ENCODE measurements around the gene APBB1IP. TPM values are rescaled to one million over a fixed set of nuclear protein-coding genes. Genes with fewer than 3 reads are reported as not detected.

APBB1IP gene
- total RNA-seq (2021) = not detected in 2 replicates
- long read RNA-seq = 0 reads

DNA sequence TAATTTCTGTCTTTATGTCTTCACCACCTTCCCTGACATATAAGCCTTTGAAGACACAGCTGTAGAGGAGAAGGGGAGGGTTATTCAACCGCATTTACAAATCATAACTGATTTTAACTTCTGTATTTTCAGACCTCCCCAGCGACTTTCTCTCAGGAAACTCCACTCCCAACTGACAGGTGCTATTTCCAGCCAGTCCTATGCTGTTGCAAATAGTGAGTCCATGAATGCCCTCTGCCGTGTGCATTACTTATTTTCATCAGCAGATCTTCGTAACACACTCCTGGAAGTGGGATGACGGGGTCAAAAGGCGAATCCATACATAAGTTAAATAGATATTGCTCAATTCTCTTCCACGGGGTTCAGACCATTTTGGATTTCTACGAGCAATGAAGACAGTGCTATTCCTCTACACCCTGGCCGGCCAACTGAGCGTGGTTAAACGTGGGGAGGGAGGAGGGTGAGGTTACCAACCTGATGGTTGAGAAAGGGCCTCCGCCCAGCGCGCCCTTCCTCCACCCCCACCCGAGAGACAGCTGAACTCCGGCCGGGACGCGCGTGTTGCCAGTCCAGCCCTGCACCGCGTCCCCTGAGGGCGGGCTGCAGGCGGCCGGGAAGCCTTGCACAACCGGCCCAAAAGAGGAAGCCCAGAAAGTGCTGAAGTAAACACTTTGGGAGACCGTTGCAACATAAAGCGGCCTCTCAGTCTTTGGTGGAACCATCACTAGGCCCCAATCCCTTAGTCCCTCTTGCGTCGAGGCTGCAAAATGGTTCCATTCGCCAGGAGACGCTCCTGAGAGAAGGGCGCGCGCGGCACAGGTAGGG is at the start of gene APBB1IP:
Gene APBB1IP, plus strand, starts transcription at position 705 of the 825 bp plus-strand sequence. CDS start 53,986 bp downstream, outside the sequence.
- TF ChIP-seq CTCF (conservative IDR thresholded peaks at IDR 0.05) = no peak
- Histone ChIP-seq H3K27me3 (ENCODE audit: insufficient read depth, low read length) (peaks cover 2% of the 10 kb centered on the region; the same call in 1 of the 2 replicates), H4K91ac (ENCODE audit: insufficient read length, low read depth, low read length) (no peak within 1 kb of the TSS), H2AFZ (ENCODE audit: low read length) (no peak within 1 kb of the TSS), H3K4me2 (ENCODE audit: insufficient read depth, insufficient read length, low read length) (peak within 1 kb of the TSS; percentile 54), H3K4ac (ENCODE audit: low read depth, low read length) (no peak within 1 kb of the TSS), H3K9me3 (ENCODE audit: control insufficient read depth, low read depth, low read length) (no peaks in the 10 kb centered on the region), H3K23ac (ENCODE audit: insufficient read length, low read depth, low read length) (no peak within 1 kb of the TSS), H2BK120ac (ENCODE audit: low read depth, low read length, poor library complexity, severe bottlenecking) (no peak within 1 kb of the TSS), H3K9ac (ENCODE audit: extremely low read depth, insufficient read length, low read length) (no peak within 1 kb of the TSS), H3K14ac (ENCODE audit: insufficient read depth, low read length) (peak within 1 kb of the TSS; percentile 24; the same call in 1 of the 2 replicates), H3K18ac (ENCODE audit: insufficient read length, low read depth, low read length) (no peak within 1 kb of the TSS), H4K5ac (ENCODE audit: insufficient read length, low read depth, low read length) (no peak within 1 kb of the TSS), H3T11ph (ENCODE audit: low read length) (no peak within 1 kb of the TSS), H2BK5ac (ENCODE audit: insufficient read length, low read length) (no peak within 1 kb of the TSS), H2BK15ac (ENCODE audit: low read depth, low read length) (no peak within 1 kb of the TSS), H3K4me1 (ENCODE audit: insufficient read depth, low read length) (no peaks in the 10 kb centered on the region), H4K8ac (replicated peaks; ENCODE audit: insufficient read length, low read depth, low read length) (no peak within 1 kb of the TSS), H3K79me1 (ENCODE audit: insufficient read depth, low read depth, low read length, poor library complexity, severe bottlenecking) (no peaks in the 10 kb centered on the region), H4K20me1 (ENCODE audit: control insufficient read depth, insufficient read depth, insufficient read length) (no peaks in the 10 kb centered on the region), H3K79me2 (ENCODE audit: insufficient read depth, low read length) (no peaks in the 10 kb centered on the region), H3K27ac (ENCODE audit: insufficient read length, low read depth, low read length) (no peak within 1 kb of the TSS), H2AK5ac (ENCODE audit: insufficient read length, low read length) (no peak within 1 kb of the TSS), H3K23me2 (ENCODE audit: insufficient read length, low read depth, low read length, poor library complexity, severe bottlenecking) (peaks cover 4% of the 10 kb centered on the region), H2BK20ac (ENCODE audit: low read depth, low read length, poor library complexity, severe bottlenecking) (no peak within 1 kb of the TSS), H2BK12ac (ENCODE audit: insufficient read length, low read depth, low read length) (no peak within 1 kb of the TSS), H3K56ac (ENCODE audit: insufficient read length, low read depth, low read length) (no peak within 1 kb of the TSS)
- Mint-ChIP-seq H3K4me1 (0 out of 4 replicates have a peak, but pooled peaks cover 0 to 4% of the 10 kb centered on the region in 2 experiments), H3K27me3 (ENCODE audit: low read depth) (peaks cover 30% of the 10 kb centered on the region), H3K36me3 (ENCODE audit: insufficient read depth in 1 of 3, low read depth in 3 of 3) (no peaks in the 10 kb centered on the region), H3K4me3 (peak within 1 kb of the TSS; percentile 50 to 56; a peak in 4 of 5 replicates), H3K27ac (no peak within 1 kb of the TSS), H3K9me3 (no peaks in the 10 kb centered on the region)
- DNase-seq = peak; percentile 43
- no CpG with 5 or more reads among the region's 36 CpGs for WGBS (ENCODE audit: extremely low coverage, insufficient read length, low lambda C conversion rate)

Data from H9 (cell line).